Medulla oblongata (tissue), 1 donor: ENCODE results near the gene ONECUT1.
A peak's percentile ranks its signal among the peaks of the same experiment; 100 is the strongest.

ENCODE experiments used
- DNase-seq: peaks from one replicate; pipeline ENCODE4 v3.0.0-alpha.2; 2015; ENCODE audit errors: extremely low spot score

ONECUT1 gene

DNA sequence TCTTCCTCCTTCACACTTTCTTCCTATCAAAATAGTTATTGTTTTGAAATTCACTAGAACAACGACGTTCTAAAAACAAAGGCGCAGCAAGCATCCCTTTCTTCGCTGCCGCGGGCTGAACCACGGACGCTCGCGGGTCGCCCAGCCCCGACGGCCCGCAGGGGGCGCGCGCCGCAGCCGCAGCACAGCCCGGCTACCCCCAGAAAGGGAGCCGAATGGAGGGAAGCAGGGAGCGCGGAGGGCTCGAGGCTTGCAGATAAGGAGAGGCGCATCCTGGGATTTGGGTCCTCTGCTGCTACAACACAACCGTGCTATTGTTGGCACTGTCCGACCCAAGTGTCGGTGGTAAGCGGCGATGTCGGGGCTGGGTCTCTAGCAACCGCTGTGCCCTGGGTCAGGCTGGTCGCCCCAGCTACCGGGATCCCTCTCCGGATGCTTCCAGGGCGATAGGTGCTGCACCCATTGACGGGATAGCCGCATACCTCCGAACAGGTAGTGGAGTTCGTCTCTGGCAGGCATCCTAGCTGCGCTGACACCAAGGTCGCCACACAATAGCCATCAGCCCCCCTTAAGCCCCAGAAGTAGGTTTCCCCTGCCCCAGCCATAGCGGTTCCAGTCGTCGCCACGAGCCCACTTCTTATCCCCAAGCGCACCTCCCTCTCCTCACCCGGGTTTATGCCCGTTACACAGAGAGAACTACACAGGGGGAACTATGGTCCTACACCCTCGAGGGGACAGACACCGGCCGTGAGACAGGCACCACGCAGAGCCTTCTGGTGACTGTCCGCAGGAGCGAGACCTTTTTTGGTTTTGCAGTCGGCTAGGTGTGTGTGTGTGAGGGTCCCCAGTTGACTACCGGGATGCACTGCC is 6.0 kb downstream of the ONECUT1 start:
- DNase-seq: peak; percentile 37

DNA sequence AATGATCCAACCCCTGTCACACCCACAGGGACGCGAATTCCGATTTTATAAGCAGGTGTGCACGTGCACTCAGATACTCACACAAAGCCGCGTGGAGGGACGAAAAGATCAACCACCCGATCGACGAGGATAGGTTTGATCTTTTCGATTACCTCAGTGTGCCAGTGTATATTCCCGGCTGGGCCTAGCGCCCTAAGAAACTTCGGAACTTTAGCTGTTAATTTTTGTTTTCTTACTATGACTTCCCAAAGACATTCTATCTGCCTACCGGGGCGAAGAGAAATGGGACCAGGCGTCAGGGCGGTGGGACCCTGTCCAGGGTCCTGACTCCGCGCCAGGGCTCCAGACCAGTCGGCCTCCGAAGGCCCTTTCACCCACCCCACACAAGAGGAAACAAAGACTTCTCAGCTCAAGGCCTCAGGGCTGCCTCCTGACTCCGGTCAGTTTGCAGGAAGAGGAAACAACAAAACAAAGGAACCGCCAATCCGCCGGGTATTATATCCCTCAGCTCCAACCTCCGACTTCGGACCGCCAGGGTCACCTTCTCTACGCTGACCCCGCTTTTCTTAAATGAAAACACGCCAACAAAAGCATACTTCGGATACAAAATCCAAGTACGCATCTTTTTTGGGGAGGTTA is 6.8 kb downstream of the ONECUT1 start:
- DNase-seq: peak; percentile 38

DNA sequence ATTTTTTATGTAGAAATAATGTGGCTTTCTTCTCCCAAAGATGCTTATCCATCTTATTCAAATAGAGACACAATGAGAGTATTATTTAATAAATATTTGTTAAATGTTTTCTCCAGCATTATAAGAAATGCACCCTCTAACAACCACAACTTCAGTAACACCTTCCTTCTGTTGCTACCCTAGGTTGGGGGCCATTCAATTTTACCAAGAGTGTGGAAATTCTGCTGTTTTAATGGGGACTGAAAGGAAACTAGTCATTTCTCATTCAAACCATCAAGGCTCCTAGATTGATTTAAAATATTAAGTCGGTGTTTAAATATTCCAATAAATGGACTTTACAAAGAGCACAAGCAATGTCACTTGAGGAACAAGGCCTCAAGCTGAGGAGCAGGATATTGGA is 7.6 kb downstream of the ONECUT1 start:
- no peak for DNase-seq

DNA sequence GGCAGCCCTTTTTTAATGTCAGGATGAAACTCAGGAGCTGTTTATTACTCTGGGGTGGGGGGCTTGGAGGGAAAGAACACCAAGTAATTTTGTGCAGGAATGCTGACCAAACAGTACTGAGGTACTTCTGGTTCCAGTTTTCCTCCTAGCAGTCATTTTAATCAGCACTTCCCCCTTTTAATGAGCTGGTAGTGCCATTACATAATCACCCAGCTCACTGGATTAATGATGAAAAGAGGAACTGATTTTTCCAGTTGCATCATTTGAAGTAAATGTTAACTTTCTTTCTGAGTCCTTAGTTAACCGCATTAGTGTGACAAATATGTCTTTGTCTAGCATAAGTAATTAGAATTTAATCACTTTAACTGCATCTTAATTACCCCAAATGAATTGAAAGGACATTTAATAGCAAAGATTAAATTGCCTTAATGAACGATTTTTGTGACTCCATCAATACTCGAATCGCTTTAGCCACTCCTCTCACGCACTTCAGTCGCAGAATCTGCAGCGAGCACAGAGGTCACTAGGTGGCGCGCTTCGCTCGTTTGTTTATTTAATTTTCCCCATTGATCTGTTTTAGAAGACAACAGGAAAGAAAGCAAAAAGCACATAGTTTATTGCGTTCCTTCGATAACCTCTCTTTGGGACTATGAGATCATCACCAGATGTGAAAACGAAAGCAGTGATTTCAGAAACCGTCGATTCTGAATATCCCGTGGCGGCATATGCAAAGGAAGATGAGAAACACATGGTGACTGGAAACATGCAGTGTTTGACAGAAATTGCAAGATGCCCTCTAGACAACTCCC is 9.8 kb downstream of the ONECUT1 start:
- peak; percentile 83 for DNase-seq

DNA sequence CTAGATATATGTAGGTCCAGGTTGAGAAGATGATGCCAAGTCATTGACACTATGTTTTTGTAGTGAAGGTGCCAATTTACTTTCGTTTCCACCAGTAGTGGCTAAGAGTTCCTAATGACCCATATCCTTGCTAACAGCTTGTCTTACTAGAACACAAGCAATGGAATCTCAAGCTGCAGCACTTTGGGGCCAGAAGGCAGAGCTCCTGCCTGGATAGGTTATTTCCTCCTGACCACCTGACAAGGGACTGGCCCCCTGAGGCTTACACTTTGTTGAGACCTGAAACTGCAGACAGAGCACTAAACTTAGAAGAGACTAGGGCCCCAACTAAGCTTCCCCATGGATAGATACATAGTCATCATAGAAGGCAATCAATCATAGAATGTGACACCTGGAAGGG is 11.7 kb downstream of the ONECUT1 start:
- DNase-seq: no peak

DNA sequence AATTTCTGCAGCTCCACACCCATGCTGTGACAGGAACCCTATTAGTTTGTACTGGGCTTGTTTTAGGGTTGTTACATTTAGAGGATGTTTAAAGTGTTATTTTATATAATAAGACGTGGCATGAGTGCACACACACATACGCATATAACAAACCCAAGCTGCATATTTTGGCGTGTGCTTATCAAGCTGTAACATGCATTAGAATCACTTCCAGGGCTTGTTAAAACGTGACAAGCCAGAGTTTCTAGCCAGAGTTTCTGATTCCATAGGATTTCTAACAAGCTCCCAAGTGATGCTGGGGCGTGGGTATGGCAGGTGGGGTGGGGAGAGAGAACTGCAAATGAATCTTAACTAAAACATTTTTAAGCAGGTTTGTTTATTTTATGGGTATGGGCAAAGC is 17.4 kb downstream of the ONECUT1 start:
- DNase-seq: no peak

DNA sequence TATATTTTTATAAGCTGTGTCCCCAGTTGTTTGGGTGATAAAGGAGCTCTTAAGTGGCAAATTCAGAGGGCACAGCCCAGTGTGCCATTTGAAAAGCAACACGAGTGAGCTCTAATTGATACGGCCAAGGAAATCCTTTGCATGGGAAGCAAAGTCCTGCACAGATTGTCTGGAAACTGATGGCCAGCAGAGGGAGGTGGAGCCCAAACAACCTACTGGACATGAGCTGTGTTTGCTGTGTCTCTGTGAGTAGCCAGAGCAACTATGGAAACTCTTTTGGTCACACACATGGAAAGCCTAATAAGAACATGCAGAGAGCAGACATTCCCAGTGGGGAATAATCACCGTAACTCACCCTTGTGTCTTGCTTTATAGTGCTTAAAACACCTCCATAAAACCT is 24.4 kb downstream of the ONECUT1 start:
- no peak for DNase-seq

DNA sequence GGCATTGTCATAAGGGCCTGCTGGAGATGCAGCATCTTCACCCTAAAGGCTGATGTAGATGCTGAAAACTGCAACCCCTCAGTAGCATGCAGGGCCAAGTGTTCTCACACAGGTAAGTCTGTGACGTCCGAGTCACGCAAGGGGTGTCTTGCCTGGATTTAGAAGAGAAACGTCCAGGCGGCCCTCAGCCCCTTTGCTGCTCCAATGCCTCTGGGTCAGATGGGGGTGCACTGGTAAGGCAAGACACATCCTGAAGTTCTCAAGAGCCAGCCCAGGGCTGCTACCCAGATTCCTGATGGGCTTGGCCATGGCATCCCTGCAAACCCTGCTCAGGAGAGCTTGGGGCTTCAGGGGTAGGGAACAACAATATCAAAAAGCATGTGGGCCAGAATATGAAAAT is 25.4 kb downstream of the ONECUT1 start:
- DNase-seq: no peak

DNA sequence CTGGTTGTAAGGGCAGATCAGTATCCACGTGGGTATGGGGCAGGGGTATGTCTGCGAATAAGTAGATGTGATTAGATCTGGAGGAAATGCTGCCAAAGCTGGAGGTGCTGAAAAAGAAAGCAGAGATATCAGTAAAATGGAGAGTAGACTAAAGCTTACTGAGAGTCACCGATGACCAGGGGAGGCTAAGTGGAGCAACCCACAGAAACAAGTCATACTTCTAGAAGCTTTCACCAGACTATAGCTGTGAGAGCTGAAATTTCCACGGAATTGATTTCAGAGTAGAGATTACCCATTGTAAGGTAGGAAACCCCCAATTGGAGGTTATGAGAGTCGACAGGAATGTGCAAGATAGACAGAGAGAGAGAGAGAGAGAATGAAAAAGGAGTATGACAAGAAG is 27.5 kb downstream of the ONECUT1 start:
- no peak for DNase-seq

DNA sequence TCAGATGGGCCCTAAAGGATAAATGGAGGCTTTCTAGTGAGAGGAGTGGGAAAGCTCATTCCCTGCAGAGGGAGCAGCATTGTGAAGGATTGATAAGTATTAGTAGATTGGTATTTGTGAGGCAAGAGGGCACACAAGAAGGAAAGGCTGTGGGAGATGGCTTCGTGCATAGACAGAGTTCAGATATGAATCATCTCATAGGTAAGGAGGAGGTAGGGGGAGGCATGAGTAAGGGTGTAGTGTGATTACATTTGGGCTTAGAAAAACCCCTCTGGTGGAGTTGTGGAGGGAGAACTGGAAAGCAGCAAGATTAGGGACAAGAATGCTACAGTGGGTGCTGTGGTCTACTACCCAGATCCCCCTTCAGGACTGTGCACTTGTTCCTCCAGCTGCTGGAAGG is 29.6 kb downstream of the ONECUT1 start:
- DNase-seq: no peak

DNA sequence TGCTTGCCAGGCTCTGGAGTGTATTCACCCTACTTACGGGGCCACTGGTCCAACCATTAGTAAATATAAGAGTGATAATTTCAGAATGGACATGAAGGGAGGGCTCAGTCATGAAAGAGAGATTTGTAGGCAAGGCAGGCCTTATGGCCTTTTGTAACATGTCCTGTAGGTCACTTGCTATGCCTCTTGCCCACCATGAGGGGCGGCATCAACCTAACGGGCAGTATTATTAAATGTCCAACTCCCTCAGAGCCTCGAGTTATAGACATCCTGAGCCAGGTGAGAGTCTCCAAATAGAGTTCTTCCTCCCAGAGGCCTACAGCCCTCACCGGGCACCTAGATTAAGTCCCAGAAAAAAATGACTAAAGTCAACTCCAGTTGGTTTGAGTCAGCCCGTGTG is 30.2 kb downstream of the ONECUT1 start:
- DNase-seq: no peak

DNA sequence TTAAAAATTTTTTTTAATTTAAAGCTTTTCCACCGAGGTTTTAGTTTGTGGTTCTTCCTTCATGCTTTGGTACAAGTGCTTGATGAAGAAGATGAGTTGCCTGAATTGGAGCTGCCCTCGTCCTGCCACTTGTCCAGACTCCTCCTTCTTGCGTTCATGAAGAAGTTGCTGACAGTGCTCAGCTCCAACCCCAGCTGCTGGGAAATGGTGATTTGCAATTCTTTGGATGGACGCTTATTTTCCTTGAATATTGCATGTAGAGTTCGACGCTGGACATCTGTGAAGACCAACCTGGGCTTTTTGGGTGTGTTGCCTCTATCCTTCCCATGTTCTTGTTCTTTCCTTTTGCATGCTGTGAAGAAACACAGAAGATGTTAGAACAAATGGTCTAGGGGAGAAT is 32.6 kb downstream of the ONECUT1 start:
- no peak for DNase-seq

DNA sequence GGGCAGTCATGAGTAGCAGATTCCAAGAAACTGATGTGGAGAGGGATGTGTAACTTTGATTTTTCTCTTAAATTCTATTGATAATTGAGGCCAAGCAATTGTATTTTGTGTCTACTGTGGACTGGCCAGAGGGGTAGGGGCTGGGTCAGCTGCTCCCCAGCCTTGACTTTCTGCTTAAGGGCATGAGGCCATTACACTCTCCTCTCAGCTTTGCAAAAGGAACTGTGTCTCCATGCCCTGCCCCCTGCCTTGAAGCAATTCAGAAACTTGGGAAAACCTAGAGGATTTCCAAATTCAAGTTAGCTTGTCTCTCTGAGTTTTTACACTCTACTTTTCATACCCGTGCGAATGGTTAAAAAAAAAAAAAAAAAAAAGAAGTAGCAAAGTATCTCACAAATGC is 38.6 kb downstream of the ONECUT1 start:
- no peak for DNase-seq

DNA sequence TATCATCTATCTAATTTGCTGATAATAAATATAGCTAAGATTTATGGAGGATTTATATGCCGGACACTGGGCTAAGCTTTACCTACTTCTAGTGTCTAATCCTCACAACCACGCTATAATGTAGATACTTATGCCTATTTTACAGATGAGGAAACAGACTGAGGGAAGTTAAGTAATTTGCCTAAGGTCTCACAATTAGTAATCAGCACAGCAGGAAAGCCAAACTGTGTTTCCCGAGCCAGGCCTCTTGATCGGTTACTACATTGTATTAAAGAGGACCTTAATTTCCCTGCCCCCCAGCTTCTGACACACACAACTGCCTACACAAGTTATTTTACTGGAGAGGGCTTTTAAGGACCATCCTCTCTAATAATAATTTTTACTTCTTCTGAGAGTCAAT is 40.9 kb downstream of the ONECUT1 start:
- DNase-seq: no peak

DNA sequence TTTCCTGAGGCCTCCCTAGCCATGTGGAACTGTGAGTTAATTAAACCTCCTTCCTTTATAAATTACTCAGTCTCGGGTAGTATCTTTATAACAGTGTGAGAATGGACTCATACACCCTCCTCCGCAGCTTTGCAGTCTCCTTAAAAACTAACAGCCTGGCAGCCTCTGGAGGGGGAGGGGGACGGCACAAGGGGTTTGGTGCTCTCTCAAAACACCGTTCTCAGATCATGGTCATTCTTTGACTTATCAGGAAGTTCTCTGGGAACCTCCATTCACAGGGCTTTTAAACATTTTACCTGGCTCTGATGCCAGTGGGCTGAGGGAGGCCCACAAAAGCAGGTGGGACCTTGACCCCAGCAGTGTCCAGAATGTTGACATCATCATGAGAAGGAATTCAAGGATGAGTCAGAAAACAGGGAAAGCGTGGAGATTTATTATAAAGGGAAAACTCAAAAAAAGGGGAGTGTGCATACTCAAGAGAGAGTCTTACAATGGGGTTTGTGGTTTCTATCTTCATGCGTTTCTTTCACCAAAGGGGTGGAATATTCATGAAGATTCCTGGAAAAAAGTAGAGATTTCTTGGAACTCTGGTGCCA is 43.9 kb downstream of the ONECUT1 start:
- DNase-seq: no peak

DNA sequence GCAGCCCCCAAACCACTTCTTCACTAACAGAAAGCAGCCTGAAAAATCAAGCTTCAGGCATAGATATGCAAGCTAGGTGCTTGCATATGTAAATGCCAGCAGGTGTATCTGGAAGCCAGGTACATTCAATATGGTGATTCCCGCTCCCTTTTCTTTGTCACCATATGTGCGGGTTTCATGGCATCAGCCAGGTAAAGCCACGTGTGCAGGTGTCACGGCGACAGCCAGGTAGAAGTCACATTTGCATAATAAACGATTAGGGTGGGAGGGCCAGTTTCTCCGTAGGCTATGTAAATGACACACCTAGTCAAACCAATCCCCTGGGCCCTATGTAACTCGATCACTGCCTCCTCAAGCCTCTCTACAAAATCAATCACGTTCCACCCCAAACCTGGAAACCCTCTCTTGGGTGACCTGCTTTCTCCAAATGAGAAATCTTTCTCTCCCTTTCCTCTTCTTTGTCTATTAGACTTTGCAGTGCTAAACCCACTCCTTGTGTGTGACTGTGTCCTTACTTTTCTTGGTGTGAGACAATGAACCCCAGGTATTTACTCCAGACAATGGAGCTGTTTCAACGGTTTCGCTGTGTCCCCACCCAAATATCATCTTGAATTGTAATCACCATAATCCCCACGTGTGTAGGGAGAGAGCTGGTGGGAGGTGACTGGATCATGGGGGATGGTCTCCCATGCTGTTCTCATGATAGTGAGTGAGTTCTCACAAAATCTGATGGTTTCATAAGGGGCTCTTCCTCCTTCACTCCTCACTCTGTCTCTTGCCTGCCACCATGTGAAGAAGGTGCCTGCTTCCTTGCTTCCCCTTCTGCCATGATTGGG is 44.6 kb downstream of the ONECUT1 start:
- DNase-seq: no peak

DNA sequence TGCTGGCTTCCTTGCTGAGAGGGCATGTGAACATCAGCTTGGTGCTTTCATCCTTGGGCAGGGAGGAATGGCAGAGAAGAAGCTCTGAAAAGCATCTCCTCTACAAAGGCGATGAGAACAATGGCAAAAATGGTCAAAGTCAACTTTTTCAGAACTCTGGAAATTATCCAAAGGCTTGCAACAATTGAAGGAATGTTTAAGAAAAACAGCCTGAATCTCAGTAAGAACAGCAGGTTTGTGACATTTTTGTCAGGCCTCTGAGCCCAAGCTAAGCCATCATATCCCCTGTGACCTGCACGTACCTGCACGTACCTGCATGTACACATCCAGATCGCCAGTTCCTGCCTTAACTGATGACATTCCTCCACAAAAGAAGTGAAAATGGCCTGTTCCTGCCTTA is 51.8 kb downstream of the ONECUT1 start:
- DNase-seq: no peak

DNA sequence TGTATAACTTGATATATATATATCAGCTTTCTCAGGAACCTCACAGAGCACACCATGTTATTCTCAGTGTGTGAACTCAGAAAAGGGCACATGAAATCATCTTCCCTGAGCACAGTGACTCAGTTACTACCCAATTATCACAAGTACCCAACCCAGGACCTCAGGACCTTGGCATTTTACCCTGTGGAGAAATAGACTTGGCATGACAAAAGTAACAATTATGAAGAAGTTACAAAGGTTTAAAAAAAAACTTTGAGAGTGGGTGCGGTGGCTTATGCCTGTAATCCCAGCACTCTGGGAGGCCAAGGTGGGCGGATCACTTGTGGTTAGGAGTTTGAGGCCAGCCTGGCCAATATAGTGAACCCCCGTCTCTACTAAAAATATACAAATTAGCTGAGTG is 52.4 kb downstream of the ONECUT1 start:
- DNase-seq: no peak

DNA sequence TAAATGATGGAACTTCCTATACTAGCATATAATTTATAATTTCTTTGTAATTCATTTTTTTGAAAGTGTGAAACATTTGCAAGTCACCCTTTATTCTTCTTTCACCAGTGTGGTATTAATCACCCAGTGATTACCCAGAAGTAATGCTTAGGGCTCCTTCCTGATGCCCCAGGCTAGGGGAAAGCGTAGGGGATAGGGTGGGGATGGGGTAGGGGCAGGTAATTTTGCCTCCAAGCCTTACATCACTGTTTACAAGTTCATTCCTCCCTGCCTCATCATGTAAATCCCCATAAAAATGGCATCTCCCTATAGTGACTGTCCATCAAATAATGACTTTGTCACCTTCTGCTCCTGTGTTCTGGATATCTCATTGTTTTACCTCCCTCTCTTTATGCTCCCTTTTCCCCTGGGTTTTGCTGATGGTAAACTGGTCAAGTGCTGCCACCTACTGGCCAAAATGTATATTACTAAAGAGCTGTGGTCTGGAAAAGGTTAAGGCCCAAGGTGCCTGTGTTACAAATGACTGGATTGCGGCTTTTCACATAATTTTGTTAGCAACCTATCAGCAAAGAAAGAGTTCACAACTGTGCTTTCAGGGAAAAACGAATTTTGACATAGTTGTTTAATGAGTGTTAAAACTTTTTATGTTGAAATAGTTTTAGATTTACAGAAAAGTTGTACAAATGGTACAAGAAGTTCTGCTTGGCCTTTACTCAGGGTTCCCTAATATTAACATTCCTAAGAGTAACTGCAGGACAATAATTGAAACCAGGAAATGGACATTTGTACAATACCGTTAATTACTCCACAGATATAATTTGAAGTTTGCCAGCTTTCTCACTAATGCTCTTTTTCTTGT is 54.7 kb downstream of the ONECUT1 start:
- peak; percentile 83 for DNase-seq

DNA sequence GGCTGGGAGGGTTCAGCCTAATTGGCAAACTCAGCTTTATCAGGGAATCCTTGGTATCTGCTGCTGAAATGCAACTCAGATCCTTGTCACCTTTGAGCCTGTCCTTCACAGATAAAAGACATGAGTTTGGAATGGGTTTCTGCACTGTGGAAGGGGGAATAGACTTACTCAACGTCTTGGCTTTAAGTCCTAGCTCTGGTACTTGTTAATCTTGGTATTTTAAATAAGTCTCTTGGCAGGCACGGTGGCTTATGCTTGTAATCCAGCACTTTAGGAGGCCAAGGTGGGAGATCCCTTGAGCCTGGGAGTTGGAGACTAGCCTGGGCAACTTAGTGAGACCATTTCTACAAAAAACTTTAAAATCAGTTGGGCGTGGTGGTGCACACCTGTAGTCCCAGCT is 55.8 kb downstream of the ONECUT1 start:
- DNase-seq: no peak
